ENCODE data around the gene TOMT.
"Not testable (repeated sequence)": the region's sequence is repeated elsewhere in the genome, so short reads cannot be mapped to it uniquely, and the experiment has no call there.

TOMT gene

GRCh38 chr11:72122607-72123006 lies 16.9 kb downstream of the TOMT start:
- H3K4me3 ChIP-seq (ENCODE audit: low read depth, low read length), result no peak overlapping the region
- TF ChIP-seq CTCF (IDR thresholded peaks at IDR 0.05; ENCODE audit: low read depth, low read length, missing control alignments), result no peak
- DNase-seq (ENCODE audit: low read depth), result no peak

- no peak for TF ChIP-seq CTCF (IDR thresholded peaks at IDR 0.05; ENCODE audit: low read depth, low read length, missing control alignments)
- no peak overlapping the region for H3K4me3 ChIP-seq (ENCODE audit: low read depth, low read length)
- DNase-seq (ENCODE audit: low read depth), result no peak
Observed at GRCh38 chr11:72123117-72123653, 17.5 kb downstream of the TOMT start.

GRCh38 chr11:72124046-72124445 lies 18.3 kb downstream of the TOMT start:
- H3K4me3 ChIP-seq (ENCODE audit: low read depth, low read length), result no peak overlapping the region
- no peak for DNase-seq (ENCODE audit: low read depth)
- TF ChIP-seq CTCF (IDR thresholded peaks at IDR 0.05; ENCODE audit: low read depth, low read length, missing control alignments), result no peak

GRCh38 chr11:72125956-72126355 lies 20.2 kb downstream of the TOMT start:
- no peak overlapping the region for H3K4me3 ChIP-seq (ENCODE audit: low read depth, low read length)
- DNase-seq (ENCODE audit: low read depth), result no peak
- no peak for TF ChIP-seq CTCF (IDR thresholded peaks at IDR 0.05; ENCODE audit: low read depth, low read length, missing control alignments)

- H3K4me3 ChIP-seq (ENCODE audit: low read depth, low read length), result no peak overlapping the region
- TF ChIP-seq CTCF (IDR thresholded peaks at IDR 0.05; ENCODE audit: low read depth, low read length, missing control alignments), result no peak
- no peak for DNase-seq (ENCODE audit: low read depth)
Observed at GRCh38 chr11:72127923-72128322, 22.2 kb downstream of the TOMT start.

GRCh38 chr11:72129381-72129780 lies 23.7 kb downstream of the TOMT start:
- no peak for TF ChIP-seq CTCF (IDR thresholded peaks at IDR 0.05; ENCODE audit: low read depth, low read length, missing control alignments)
- no peak overlapping the region for H3K4me3 ChIP-seq (ENCODE audit: low read depth, low read length)
- no peak for DNase-seq (ENCODE audit: low read depth)

- no peak for TF ChIP-seq CTCF (IDR thresholded peaks at IDR 0.05; ENCODE audit: low read depth, low read length, missing control alignments)
- no peak for DNase-seq (ENCODE audit: low read depth)
- H3K4me3 ChIP-seq (ENCODE audit: low read depth, low read length), result no peak overlapping the region
Observed at GRCh38 chr11:72132646-72133045, 26.9 kb downstream of the TOMT start.

- not testable (repeated sequence) for H3K4me3 ChIP-seq (ENCODE audit: low read depth, low read length); DNase-seq (ENCODE audit: low read depth)
Observed at GRCh38 chr11:72135473-72135872, 29.7 kb downstream of the TOMT start, which contains the start of gene FOLR3. Gene FOLR3 (plus strand): TSS chr11:72135725. CDS start chr11:72135953, 228 bp downstream.

Data from GM12864 (cell line).